IPS-18a (cell line): ENCODE measurements around the gene UBAP2.

ENCODE experiments used
- H3K27ac ChIP-seq: one replicate; pipeline ENCODE4 v1.5.1; 2013; ENCODE audit warnings: low read length
- H3K27me3 ChIP-seq: one replicate; pipeline ENCODE4 v1.6.1; 2013; ENCODE audit warnings: mild to moderate bottlenecking, low read length; ENCODE audit not compliant: control insufficient read depth, insufficient read depth
- H3K36me3 ChIP-seq: one replicate; pipeline ENCODE4 v1.6.1; 2013; ENCODE audit warnings: low read depth, low read length; ENCODE audit not compliant: control insufficient read depth
- H3K4me1 ChIP-seq: one replicate; pipeline ENCODE4 v1.6.1; 2013; ENCODE audit warnings: low read depth, low read length; ENCODE audit not compliant: control insufficient read depth
- H3K4me3 ChIP-seq: one replicate; pipeline ENCODE4 v1.5.1; 2013; ENCODE audit warnings: low read length
- H3K9ac ChIP-seq: one replicate; pipeline ENCODE4 v1.6.1; 2013; ENCODE audit warnings: mild to moderate bottlenecking, low read length, moderate library complexity
- H3K9me3 ChIP-seq: one replicate; pipeline ENCODE4 v1.6.1; 2013; ENCODE audit warnings: low read depth, low read length; ENCODE audit not compliant: control insufficient read depth

The UBAP2 gene

GRCh38 chr9:33914887-33915628 lies 133.6 kb downstream of the UBAP2 start:
- peaks cover 54% of the 10 kb centered on the region for H3K36me3 ChIP-seq

GRCh38 chr9:33913541-33913940 lies 135.1 kb downstream of the UBAP2 start:
- H3K9me3 ChIP-seq, result no peaks in the 10 kb centered on the region
- H3K9ac ChIP-seq, result no peak overlapping the region
- H3K4me1 ChIP-seq, result no peaks in the 10 kb centered on the region
- no peak overlapping the region for H3K4me3 ChIP-seq
- peaks cover 39% of the 10 kb centered on the region for H3K36me3 ChIP-seq
- no peak overlapping the region for H3K27ac ChIP-seq
- no peaks in the 10 kb centered on the region for H3K27me3 ChIP-seq

More at GRCh38 chr9:33914887-33915628, 133.6 kb downstream of the UBAP2 start:
- Histone ChIP-seq H3K27me3 (no peaks in the 10 kb centered on the region), H3K9ac (no peak overlapping the region), H3K27ac (no peak overlapping the region), H3K4me1 (no peaks in the 10 kb centered on the region), H3K9me3 (no peaks in the 10 kb centered on the region), H3K4me3 (no peak overlapping the region)

- Histone ChIP-seq H3K4me3 (no peak overlapping the region), H3K4me1 (peaks cover 4% of the 10 kb centered on the region), H3K27me3 (no peaks in the 10 kb centered on the region), H3K27ac (no peak overlapping the region), H3K9me3 (no peaks in the 10 kb centered on the region), H3K36me3 (peaks cover 7% of the 10 kb centered on the region), H3K9ac (no peak overlapping the region)
Observed at GRCh38 chr9:33908749-33909148, 139.9 kb downstream of the UBAP2 start.

- Histone ChIP-seq H3K36me3 (peaks cover 2% of the 10 kb centered on the region), H3K4me3 (no peak overlapping the region), H3K9ac (no peak overlapping the region), H3K27ac (no peak overlapping the region), H3K4me1 (peaks cover 5% of the 10 kb centered on the region), H3K9me3 (no peaks in the 10 kb centered on the region), H3K27me3 (no peaks in the 10 kb centered on the region)
Observed at GRCh38 chr9:33908114-33908513, 140.6 kb downstream of the UBAP2 start.

- H3K9ac ChIP-seq, result no peak overlapping the region
- no peak overlapping the region for H3K27ac ChIP-seq
- H3K27me3 ChIP-seq, result no peaks in the 10 kb centered on the region
- peaks cover 5% of the 10 kb centered on the region for H3K4me1 ChIP-seq
- H3K36me3 ChIP-seq, result no peaks in the 10 kb centered on the region
- H3K4me3 ChIP-seq, result no peak overlapping the region
- H3K9me3 ChIP-seq, result no peaks in the 10 kb centered on the region
Observed at GRCh38 chr9:33907347-33907746, 141.3 kb downstream of the UBAP2 start.

- Histone ChIP-seq H3K4me3 (no peak overlapping the region), H3K27ac (no peak overlapping the region), H3K27me3 (no peaks in the 10 kb centered on the region), H3K4me1 (peaks cover 5% of the 10 kb centered on the region), H3K9me3 (no peaks in the 10 kb centered on the region), H3K36me3 (peaks cover 3% of the 10 kb centered on the region), H3K9ac (no peak overlapping the region)
Observed at GRCh38 chr9:33906769-33907168, 141.9 kb downstream of the UBAP2 start.

GRCh38 chr9:33905137-33905536 lies 143.6 kb downstream of the UBAP2 start:
- peaks cover 5% of the 10 kb centered on the region for H3K4me1 ChIP-seq
- H3K9ac ChIP-seq, result no peak overlapping the region
- no peaks in the 10 kb centered on the region for H3K27me3 ChIP-seq
- no peaks in the 10 kb centered on the region for H3K9me3 ChIP-seq
- H3K4me3 ChIP-seq, result no peak overlapping the region
- H3K27ac ChIP-seq, result no peak overlapping the region
- H3K36me3 ChIP-seq, result peaks cover 10% of the 10 kb centered on the region

GRCh38 chr9:33903157-33903780 lies 145.4 kb downstream of the UBAP2 start:
- peaks cover 12% of the 10 kb centered on the region for H3K36me3 ChIP-seq
- H3K27me3 ChIP-seq, result no peaks in the 10 kb centered on the region
- peaks cover 5% of the 10 kb centered on the region for H3K4me1 ChIP-seq
- H3K9ac ChIP-seq, result no peak overlapping the region
- H3K27ac ChIP-seq, result no peak overlapping the region
- H3K4me3 ChIP-seq, result no peak overlapping the region
- H3K9me3 ChIP-seq, result no peaks in the 10 kb centered on the region

- no peaks in the 10 kb centered on the region for H3K4me1 ChIP-seq
- H3K36me3 ChIP-seq, result peaks cover 3% of the 10 kb centered on the region
- H3K9me3 ChIP-seq, result no peaks in the 10 kb centered on the region
- H3K27ac ChIP-seq, result no peak overlapping the region
- H3K27me3 ChIP-seq, result no peaks in the 10 kb centered on the region
- H3K9ac ChIP-seq, result no peak overlapping the region
- H3K4me3 ChIP-seq, result no peak overlapping the region
Observed at GRCh38 chr9:33894316-33894715, 154.4 kb downstream of the UBAP2 start.

GRCh38 chr9:33893861-33894260 lies 154.8 kb downstream of the UBAP2 start:
- H3K27ac ChIP-seq, result no peak overlapping the region
- no peaks in the 10 kb centered on the region for H3K4me1 ChIP-seq
- no peak overlapping the region for H3K9ac ChIP-seq
- H3K27me3 ChIP-seq, result no peaks in the 10 kb centered on the region
- H3K36me3 ChIP-seq, result peaks cover 3% of the 10 kb centered on the region
- no peak overlapping the region for H3K4me3 ChIP-seq
- H3K9me3 ChIP-seq, result no peaks in the 10 kb centered on the region

- Histone ChIP-seq H3K9me3 (no peaks in the 10 kb centered on the region), H3K27me3 (no peaks in the 10 kb centered on the region), H3K27ac (no peak overlapping the region), H3K36me3 (peaks cover 3% of the 10 kb centered on the region), H3K4me3 (no peak overlapping the region), H3K9ac (no peak overlapping the region), H3K4me1 (peaks cover under 1% of the 10 kb centered on the region)
Observed at GRCh38 chr9:33885948-33886347, 162.7 kb downstream of the UBAP2 start.
